GM19455 (cell line): ENCODE results near the gene BABAM1.
A peak's percentile ranks its signal among the peaks of the same experiment; 100 is the strongest.
"Not testable (repeated sequence)": the region's sequence is repeated elsewhere in the genome, so short reads cannot be mapped to it uniquely, and the experiment has no call there.

Experiments
- ATAC-seq: cut with Tn5 transposase; IDR thresholded peaks from one replicate; pipeline ENCODE4 v1.9.1; 2021; ENCODE audit not compliant: unreplicated experiment

Gene BABAM1

DNA sequence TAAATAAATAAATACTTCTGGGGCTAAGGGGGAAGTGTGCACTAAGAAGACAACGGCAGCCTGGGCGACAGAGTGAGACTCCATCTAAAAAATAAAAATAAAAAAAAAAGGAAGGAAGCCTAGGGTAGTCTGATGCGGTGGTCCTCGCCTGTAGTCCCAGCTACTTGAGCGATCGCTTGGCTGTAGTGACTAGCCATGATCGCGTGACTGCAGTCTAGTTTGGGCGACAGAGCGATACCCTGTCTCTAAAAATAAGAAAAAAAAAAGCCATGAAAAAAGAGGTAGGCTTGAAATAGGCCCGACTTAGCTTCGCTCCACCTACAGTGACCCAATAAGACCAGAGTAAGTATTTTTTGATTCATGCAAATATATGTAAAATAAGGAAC lies 661 bp upstream of the BABAM1 start:
- no peak for ATAC-seq

DNA sequence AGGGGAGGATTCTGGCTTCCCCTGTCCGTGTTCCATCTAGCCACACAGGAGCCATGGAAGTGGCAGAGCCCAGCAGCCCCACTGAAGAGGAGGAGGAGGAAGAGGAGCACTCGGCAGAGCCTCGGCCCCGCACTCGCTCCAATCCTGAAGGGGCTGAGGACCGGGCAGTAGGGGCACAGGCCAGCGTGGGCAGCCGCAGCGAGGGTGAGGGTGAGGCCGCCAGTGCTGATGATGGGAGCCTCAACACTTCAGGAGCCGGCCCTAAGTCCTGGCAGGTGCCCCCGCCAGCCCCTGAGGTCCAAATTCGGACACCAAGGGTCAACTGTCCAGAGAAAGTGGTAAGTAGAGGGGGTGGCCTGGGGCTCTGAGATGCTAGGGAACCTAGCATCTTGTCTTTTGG lies 1.5 kb downstream of the BABAM1 start:
- ATAC-seq: no peak

DNA sequence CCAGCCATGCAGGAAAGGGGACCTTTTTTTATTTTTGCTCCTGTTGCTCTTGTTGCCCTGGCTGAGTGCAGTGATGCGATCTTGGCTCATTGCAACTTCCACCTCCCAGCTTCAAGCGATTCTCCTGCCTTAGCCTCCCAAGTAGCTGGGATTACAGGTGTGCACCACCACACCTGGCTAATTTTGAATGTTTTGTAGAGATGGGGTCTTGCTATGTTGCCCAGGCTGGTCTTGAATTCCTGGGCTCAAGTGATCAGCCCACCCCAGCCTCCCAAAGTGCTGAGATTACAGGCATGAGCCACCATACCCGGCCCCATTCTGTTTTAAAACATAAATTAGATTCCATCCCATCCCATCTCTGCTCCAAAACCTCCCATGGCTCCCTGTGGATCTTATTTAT lies 7.6 kb downstream of the BABAM1 start:
- ATAC-seq: not testable (repeated sequence)

DNA sequence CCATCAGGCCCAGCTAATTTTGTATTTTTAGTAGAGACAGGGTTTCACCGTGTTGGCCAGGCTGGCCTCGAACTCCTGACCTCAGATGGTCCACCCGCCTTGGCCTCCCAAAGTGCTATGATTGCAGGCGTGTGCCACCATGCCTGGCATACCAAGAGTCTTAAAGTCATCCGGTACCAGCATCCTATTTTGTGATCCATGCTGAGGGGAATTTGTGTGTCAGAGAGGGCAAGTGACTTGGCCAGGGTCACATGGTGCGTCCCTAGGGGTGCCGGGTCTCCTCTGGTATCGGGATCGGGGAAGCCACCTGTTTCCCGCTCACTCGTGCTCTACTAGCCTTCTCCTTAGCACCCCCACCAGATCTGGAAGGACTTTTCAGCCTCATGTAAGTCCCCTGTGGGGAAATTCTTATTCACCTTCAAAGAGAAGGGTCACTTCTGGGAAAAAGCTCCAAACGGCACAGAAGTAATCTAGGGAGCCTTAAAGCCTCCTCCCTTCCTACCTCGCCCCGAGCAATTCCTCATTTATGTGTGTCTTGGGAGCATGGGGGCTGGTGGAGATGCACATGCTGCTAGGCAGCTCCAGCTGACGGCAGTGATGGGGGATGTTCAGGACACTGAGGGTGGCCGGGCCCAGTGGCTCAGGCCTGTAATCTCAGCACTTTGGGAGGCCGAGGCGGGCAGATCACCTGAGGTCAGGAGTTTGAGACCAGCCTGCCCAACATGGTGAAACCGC lies 8.4 kb downstream of the BABAM1 start:
- ATAC-seq: no peak

DNA sequence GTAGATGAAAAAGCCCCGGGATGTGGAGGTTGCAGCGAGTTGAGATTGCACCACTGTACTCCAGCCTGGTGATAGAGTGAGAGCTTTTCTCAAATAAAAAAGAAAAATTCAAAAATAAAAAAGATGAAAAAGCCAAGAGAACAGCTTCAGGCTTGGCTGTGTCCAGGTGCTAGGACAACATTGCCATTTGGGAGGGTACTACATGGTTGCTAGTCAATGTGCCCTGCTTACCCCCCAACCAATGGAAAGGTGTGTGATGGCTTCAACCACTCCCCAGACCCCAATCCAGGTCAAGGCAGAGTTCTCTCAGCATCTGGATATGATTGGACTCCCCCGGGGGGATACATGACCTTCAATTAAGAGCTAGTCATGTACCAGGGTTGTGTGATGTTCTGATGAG lies 12.2 kb downstream of the BABAM1 start:
- ATAC-seq: no peak

DNA sequence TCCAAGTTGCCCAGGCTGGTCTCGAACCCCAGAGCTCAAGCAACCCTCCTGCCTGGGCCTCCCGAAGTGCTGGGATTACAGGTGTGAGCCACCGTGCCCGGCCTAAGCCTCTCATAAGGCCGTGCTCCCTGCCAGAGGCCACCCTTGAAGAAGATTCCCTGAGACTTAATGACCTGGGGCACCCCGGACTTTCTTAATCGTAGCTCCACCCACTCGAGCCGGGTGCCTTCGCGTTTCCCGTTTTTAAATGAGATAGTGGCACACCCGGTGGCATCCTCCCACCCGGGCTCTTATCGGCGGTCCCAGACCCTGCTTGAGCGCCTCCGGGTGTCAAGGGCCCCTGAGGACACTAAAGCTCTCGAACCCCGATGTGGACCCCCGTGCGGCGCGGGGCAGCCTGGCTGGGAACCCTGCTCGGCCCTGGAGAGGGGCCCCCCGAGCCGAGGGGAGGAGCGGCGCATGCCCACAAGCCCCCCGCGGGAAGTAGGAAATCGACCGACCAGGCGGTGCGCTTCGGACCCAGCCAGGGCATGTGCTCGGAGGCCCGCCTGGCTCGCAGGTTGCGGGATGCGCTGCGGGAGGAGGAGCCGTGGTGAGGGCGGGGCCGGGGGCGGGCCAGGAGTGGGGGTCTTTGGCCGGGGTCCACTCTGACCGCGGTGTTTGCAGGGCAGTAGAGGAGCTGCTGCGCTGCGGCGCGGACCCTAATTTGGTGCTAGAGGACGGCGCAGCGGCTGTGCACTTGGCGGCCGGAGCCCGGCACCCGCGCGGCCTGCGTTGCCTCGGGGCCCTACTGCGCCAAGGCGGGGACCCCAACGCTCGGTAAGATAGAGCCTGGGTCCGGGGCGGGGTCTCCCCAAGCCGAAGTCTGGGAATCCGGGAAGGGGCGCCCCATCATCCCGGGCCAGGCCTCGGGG lies 14.4 kb downstream of the BABAM1 start, which contains the start of gene ANKLE1:
Gene ANKLE1 (plus strand): TSS at position 511 of the 914 bp plus-strand sequence. CDS start 20 bp downstream, at position 531.
- no peak for ATAC-seq

DNA sequence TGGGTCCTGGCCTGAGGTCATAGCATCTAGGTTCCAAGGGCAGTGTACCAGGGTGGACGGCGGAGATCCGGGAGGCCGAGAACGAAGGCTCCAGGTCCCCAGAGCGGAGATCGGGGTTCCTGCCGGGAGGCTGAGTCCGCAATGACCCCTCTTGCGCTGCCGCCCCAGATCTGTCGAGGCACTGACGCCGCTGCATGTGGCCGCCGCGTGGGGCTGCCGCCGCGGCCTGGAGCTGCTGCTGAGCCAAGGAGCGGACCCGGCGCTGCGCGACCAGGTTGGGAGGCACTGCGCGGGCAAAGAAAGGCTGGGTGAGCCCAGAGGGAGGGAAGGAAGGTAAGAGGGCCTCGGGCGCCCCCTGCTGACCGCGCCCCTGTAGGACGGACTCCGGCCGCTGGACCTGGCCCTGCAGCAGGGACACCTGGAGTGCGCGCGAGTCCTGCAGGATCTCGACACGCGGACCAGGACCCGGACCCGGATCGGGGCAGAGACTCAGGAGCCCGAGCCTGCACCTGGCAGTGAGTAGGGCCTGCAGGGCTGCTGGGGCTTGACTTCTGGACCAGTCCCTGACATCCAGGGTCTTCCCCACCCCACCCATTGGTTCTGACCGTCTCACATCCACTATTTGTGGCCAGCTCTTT lies 15.4 kb downstream of the BABAM1 start:
- peak; percentile 67 for ATAC-seq

DNA sequence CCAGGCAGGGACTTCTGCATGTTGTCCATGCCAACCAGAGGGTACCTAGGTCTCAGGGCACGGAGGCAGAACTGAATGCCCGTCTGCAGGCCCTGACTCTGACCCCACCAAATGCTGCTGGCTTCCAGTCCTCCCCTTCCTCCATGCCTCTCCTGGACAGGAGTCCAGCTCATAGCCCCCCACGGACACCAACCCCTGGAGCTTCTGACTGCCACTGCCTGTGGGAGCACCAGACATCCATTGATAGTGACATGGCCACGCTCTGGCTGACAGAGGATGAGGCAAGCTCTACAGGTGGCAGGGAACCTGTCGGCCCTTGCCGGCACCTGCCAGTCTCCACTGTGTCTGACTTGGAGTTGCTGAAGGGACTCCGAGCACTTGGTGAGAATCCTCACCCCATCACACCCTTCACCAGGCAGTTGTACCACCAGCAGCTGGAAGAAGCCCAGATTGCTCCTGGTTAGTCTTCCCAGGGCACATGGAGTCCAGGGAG lies 16.3 kb downstream of the BABAM1 start:
- ATAC-seq: no peak

DNA sequence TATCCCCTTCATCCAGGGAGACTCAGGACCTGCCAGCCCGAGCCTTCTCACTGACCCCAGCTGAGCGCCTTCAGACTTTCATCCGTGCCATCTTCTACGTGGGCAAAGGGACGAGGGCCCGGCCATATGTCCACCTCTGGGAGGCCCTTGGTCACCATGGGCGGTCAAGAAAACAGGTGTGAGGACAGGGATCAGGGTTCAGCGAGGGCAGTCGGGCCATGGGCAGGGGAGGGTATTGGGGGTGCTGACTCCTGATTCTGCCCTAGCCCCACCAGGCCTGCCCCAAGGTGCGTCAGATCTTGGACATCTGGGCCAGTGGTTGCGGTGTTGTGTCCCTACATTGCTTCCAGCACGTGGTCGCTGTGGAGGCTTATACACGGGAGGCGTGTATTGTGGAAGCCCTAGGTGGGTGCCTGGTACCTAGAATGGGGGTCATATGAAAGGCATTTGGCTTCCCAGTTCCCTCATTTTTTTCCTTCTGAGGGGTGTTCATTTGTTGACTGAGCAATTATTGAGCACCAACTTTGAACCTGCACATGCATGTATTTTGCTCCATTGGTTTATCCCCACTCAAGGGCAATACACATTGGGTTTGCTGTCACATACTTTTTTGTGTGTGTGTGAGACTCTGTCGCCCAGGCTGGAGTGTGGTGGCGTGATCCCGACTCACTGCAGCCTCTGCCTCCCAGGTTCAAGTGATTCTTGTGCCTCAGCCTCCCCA lies 18.3 kb downstream of the BABAM1 start:
- ATAC-seq: no peak

DNA sequence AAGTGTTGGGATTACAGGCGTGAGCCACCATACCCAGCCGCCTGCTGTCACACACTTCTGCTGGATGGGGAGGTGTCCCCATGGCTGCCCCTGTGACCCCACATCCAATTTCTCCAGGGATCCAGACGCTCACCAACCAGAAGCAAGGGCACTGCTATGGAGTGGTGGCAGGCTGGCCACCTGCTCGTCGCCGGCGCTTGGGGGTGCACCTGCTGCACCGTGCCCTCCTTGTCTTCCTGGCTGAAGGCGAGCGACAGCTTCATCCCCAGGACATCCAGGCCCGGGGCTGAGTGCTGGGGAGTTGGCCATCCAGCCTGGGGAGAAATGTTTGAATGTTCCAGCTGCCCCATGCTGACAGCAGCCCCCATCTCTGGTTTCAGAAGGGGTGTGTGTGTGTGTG lies 19.0 kb downstream of the BABAM1 start:
- no peak for ATAC-seq

DNA sequence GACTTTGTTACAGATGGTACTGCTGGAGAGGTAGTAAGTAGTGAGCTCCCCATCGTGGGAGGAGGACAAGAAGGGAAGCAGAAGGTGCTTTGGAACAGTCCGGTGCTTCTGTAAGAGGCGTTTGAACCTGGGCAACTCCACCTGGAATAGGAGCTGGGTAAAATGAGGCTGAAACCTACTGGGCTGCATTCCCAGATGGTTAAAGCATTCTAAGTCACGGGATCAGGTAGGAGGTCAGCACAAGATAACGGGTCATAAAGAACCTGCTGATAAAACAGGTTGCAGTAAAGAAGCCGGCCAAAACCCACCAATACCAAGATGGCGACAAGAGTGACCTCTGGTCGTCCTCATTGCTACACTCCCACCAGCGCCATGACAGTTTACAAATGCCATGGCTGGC lies 19.5 kb downstream of the BABAM1 start:
- no peak for ATAC-seq

DNA sequence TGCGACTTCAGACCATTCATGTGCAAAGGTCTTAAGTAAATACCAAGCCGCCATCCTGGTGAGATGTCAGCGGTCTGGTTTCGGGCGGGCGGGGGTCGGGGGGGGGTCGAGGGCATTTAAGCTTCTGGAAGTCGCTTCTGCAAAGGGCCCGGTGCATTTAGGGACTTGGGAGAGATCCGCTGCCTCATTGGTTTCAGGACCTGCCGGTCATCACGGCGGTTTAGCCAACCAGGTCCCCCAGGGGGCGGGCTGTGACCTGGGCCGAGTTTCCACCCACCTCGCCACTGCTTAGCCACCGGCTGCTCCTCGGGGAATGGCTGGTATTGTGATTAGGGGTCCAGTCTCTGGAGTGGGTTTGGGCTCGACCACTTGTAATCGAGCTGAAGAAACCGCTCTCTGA lies 22.2 kb downstream of the BABAM1 start:
- no peak for ATAC-seq

DNA sequence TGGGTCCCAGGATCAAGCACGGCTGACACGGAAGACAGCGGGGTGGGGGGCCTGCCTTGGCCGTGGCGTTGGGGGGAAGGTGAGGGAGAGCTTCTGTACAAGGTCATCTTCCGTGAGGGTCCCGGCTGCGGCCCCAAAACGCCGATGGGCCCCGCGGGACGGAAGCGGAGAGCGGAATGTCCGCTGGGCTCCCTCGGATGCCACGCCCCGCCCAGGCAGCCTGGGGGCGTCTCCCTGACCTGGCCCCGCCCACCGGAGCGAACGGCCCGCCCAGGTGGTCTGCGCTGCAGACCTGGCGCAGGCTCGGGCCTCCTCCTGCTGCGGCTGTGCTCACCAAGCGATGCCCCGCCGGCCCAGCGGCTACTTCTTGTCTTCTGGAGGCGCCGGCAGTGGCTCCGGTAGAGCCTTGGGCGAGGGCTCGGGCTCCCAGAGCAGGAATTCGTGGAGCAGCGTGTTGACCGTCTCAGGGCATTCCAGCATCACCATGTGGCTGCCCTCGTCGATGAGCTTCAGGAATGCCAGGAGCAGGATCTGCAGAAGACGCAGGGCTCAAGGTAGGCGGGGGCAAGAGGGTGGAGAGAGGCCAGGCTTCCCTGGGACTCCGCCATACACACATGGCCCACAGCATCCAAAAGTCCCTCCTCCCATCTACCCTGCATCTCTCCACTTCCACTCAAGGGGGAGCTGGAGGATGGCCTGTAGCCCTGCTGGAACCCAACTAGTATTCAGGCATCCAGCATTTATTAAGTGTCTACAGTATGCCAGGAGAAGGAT lies 25.2 kb downstream of the BABAM1 start:
- peak; percentile 66 for ATAC-seq

DNA sequence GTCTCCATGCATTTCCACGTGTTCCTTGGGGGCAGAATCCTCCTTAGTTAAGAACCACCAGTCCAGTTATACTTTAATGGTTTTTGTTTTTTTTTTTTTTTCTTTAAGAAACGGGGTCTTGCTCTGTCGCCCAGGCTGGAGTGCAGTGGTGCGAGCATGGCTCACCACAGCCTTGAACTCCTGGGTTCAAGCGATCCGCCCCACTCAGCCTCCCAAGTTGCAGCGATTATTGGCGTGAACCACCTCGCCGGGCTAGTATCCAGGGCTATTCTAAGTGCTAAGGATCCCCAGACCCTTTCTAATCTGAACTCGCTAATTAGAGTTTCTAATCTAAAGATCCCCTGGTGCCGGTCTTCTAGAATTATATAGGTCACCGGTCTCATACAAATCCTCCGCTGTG lies 26.4 kb downstream of the BABAM1 start:
- ATAC-seq: no peak

DNA sequence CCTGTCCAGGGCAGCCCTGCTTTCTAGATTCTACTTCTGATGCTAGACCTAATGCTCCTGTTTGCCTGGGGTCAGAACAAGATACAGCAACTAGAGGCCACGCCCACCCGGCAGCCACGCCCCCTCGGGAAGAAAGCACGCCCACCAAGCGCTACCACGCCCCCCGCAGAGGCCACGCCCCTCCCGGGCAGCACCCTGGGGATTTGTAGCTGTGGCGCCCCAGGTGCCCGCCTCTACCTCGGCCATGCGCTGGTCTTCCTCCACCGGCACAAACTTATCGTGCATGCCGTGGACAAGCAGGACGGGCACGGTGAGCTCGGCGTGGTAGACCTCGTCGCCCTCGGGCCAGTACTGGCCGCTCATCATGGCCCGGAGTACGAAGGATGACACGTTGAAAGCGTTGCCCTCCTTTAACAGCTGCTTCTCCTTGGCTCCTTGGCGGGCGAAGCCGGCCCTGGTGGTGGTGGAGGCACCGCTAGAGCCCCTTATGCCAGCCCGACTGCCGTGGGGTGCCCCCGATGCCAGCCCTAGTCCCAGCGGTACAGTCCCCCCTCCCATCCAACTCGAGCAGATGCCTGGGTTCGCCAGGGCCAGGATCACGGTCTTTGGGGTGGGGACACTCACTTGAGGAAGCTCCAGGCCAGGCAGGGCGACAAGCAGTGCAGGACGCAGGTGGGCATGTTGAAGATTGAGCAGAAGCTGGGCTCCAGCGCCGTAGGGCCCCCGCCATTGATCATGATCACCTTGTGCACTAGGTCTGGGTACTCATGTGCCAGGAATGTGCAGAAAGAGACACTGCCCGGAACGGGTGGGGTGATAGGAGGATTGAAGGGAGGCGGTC lies 27.0 kb downstream of the BABAM1 start:
- no peak for ATAC-seq

DNA sequence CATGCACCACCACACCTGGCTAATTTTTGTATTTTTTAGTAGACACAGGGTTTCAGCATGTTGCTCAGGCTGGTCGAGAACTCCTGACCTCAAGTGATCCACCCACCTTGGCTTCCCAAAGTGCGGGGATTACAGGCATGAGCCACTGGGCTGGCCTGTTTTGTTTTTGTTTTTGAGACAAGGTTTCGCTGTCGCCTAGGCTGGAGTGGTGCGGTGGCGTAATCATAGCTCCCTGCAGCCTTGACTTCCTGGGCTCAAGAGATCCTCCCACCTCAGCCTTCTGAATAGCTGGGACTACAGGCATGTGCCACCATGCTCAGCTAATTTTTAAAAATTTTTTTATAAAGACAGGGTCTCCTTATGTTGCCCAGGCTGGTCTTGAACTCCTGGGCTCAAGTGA lies 28.3 kb downstream of the BABAM1 start:
- not testable (repeated sequence) for ATAC-seq

DNA sequence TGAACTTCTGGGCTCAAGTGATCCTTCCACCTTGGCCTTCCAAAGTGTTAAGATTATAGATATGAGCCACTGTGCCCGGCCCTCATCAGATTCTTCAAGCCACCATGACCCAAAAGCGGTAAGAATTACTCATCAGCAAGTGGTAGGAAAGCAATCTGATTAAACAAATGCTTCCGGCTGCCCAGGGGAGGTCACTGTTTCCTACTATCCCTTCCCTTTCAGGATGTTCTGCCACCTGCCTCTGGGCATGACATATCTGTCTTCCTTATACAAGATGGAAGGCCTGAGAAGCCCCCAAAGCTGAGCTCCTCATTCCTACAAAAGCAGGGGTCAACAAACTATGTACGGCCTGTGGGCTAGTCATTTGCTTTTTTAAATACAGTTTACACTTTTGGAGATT lies 29.0 kb downstream of the BABAM1 start:
- no peak for ATAC-seq

DNA sequence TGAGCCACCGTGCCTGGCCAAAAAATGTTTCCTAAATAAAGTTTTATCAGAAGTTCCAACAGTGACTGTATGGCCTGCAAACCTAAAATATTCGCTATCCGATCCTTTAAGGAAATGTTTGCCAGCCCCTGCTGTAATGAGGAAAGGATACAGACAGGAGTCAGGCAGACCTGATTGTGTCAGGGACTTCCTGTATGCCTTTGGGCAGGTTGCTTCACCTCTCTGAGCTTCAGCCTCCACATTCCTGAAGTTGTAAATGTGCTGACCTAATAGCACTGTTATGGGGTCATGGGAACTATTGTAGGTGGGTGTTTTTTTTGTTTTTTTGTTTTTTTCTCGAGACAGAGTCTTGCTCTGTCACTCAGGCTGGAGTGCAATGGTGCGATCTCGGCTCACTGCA lies 29.7 kb downstream of the BABAM1 start:
- ATAC-seq: no peak

DNA sequence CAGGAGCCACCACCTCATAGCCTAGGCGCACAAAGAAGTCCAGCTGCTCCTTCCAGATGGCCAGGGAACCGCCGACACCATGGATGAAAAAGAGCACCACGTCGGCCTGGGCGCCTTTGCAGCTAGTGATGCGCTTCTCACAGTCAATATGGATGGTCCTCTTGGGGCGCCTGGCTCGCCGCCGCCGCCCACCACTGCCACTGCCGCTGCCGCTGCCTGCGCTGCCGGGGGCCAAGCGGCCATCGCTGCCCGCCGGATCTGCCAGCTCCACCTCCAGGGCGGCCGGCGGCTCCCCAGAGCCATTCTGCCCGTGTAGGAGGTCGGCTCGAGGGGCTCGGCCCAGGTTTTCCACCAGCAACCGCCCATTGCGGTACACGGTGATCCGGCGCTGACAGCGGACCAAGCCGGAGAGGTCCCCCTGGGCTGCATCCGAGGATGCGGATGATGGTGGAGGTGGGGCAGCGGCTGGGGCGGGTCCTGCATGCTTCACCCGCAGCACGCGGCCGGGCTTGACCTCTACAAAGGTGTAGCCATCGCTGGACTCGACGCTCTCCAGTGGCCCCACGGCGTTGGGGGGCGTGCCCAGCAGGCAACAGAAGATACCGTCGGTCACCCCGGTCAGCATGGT lies 33.9 kb downstream of the BABAM1 start:
- ATAC-seq: no peak
